Stimulated activated CD4-positive, alpha-beta T cell treated with anti-CD3 and anti-CD28 coated beads, Interleukin-4, amount 100 ng/mL, for 24 hours (primary cell): ENCODE results near the gene RUBCNL.
"Not testable (repeated sequence)": the region's sequence is repeated elsewhere in the genome, so short reads cannot be mapped to it uniquely, and the experiment has no call there.

ENCODE experiments used
- DNase-seq: peaks from one replicate; pipeline ENCODE4 v3.0.0-alpha.2; 2020

The RUBCNL gene

DNA sequence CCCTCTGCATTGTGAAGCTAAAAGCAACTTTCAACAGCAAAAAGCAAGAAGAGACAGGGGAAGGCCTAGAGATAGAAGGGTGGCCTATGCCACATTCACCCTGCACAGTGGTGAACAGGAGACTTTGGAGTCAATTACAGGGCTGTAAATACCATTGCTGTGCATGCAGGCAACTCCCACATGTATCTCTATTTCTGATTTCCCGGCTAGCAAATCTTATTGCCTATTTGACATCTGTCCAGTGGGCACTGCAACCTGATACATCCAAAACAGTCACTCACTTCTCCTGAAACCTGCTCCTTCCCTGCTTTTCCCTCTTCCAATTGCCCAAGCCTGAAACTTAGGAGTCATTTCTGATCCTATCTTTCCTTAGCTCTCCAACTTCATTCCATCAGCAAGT is 13.4 kb downstream of the RUBCNL start:
- DNase-seq: no peak

DNA sequence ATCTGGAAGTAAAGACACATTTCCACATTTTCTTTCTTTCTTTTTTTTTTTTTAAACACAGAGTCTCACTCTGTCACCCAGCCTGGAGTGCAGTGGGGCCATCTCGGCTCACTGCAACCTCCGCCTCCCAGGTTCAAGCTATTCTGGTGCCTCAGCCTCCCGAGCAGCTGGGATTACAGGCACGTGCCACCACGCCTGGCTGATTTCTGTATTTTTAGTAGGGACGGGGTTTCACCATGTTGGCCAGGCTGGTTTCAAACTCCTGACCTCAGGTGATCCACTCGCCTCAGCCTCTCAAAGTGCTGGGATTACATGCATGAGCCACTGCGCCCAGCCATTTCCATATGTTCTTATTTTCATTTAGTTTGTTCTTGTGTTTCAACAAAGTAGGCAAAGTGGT is 14.1 kb downstream of the RUBCNL start:
- DNase-seq: not testable (repeated sequence)

- DNase-seq: no peak
Measured at GRCh38 chr13:46372071-46372470, 15.0 kb downstream of the RUBCNL start.

DNA sequence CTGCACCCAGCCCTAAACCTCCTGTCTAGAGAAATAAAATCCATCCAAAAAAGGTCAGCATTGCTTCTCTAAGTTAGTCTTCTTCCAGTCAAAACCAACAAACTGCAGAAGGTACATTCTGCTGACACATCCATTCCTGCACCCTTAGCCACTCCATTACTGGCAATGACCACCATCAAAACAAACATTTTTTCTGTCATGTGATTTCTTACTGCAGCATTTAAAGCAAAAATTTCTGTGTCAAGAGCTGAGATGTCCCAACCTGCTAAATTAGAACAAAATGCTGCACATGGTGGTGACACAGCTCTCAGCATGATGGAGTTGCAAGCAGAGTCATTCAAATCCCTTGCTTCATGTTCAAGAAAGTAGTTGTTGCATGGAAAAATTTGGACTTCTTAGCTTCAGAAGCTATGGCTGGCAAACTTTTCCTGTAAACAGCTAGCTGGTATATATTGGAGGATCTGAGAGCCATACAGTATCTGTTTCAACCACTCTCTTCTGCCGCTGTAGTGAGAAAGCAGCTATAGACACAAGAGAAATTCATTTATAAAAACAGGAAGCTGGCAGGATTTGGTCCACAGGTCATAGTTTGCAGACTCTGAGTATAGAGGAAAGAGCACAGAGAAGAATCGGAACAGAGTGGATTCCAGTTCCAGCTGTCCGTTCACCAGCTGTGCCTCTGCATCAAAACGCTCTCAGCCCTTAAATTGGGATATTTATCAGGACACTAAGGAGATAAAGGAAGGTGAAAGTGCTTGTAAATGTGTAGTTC is 17.4 kb downstream of the RUBCNL start:
- no peak for DNase-seq

DNA sequence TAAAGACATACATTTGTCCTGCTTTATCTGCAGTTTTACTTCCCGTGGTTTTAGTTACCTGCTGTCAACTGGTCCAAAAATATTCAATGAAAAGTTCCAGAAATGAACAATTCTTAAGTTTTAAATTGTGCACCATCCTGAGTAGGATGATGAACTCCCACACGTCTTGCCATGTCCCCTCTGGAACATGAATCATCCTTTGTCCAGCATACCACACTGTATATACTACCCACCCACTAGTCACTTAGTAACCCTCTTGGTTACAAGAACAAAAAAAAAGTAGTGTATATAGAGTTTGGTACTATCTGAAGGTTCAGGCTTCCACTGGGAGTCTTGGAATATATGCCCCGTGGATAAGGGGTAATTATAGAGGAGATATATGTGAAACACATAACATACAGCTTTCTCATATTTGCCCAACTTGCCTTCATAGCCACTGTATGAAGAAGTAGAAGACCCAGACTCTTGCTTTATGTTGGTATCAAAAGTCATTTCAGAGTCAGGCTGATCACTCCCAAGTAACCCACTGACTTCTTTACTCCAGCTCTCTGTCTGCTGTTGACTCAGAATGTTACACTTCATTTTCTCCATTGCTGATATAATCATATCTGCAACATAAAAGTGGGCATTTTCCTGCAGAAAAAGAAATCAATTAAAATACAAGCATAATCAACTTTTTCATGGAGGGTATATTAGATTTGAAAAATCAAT is 19.3 kb downstream of the RUBCNL start:
- DNase-seq: no peak

DNA sequence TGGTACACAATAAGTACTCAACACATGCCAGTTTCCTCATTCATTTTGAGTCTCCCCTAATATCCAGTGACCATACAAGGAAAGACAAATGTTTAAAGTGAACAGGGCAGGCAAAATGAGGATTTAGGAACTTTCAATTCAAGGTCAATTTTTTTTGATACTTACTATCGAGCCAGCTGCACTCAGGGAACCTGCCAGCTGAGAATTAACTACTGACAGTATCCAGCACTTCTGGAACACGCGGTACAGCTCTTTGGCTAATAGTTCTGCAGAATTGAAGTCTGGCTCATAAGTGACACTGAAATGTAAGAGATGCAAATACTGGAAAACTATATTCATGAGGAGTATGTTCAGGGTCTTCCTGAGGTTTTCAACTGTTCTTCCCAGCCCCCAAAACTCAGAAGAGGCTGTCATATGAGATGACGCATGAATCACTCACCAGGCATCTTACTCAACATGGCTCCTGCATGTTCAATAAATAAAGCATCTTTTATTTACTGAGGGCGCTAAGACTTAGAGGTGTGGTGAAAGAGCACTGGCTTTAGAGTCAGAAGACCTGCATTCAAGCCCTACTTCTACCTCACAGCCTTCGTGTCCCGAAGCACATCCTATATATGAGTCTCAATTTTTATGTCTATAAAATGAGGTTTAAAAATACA is 25.6 kb downstream of the RUBCNL start:
- no peak for DNase-seq

GRCh38 chr13:46360604-46361003 is 26.4 kb downstream of the RUBCNL start:
- no peak for DNase-seq

DNA sequence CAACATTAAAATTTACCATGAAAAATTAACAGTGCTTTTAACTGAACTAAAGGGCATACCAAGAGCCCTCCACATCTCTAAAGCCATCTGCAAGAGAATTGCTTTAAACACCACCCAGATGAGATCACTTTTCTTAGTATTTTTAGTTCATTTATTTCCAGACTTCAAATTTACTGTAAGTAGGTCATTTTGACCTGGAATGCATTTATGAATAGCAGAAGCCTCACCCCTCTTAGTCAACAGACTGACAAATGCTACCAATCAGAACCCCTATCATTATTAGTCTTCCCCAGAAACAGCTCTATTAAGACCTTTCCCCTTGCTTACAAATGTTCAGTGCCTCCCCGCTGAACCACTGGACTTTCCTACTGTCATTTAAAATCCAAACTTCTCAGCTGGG is 27.3 kb downstream of the RUBCNL start:
- DNase-seq: no peak

DNA sequence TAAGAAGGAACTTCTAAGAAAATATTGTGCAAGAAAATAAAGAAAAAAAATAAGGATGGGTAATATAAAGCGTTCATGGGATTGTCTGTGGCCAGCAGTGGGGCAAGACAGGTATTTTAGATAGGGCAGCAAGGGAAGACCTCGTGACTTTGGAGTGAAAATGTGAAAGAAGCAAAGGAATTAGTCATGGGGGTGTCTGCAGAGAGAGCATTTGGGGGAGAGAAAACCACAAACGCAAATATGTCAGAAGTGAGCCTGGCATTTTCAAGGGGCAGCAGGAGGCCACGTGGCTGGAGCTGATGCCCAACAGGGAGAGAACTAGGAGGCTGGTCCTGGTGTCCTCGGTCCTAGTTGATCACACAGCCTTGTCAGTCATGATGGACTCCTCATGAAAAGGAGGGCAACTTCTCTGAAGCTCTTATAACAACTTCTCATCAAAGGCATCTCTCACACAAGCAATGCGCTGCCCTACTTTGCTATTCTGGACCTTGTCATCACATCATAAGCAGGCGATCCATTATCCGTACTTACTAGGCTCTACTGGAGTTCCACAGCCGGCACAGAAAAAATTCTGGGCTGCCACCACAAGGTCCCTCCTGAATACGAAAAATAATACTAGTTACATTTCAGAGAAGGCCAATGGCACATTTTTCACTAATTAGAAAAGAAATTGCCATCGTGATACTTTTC is 31.0 kb downstream of the RUBCNL start:
- DNase-seq: no peak

- no peak for DNase-seq
Measured at GRCh38 chr13:46355088-46355468, 32.0 kb downstream of the RUBCNL start.

DNA sequence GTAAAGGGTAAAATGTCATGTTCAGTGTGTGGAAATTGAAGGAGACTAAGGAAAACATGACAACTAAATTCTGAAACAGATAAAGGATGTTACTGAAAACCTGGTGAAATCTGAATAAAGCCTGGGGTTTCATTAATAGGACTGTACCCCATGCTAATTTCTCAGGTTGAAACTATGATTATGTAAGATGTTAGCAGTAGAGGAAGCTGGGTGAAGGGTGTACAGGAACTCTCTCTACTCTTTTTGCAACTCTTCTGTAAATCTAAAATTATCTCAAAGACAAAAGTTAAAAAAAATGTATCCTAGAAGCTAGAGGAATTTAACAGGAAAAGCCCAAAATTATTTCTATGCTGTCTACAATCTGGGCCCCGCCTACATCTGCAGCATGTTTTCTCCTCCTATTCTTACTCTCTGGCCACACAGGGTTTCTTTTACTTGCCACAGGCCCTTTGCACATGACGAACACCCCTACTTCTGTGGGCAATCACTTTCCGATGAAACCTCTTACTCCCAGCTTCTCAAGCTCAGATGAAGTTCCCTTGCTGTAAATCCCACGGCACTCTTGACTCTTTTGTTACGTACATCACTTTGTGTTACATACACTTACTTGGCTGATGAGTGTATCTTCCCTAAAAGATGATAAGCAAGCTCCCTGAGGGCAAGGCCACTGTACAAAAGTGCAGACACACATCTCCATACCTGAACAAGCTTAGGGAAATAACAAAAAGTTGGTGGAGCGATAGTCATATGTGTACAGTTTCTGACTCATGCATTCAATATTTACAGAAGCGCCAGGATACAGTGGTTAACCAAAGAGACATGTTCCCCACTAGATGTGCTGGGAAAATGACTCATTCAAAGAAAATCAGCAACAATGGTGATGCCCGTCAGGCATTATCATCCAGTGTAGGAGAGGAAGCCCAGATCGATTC is 32.6 kb downstream of the RUBCNL start:
- peak; percentile 30 for DNase-seq

- DNase-seq: no peak
Measured at GRCh38 chr13:46352805-46353204, 34.2 kb downstream of the RUBCNL start.

- DNase-seq: no peak
Measured at GRCh38 chr13:46350003-46350402, 37.0 kb downstream of the RUBCNL start.

DNA sequence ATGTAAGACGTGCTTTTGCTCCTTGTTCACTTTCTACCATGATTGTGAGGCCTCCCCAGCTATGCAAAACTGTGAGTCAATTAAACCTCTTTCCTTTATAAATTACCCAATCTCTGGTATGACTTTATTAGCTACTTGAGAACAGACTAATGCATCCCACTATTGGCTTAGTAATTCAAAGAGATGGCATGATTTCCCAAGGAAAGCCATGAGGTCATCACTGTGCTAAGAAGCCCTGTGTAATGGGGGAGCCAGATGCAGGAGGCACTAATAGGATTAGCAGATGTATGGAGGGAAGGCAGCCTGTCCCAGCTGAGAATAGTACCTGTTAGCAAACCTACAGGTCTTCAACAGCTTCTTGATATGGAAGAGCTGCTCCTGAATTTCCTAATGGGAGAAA is 38.1 kb downstream of the RUBCNL start:
- no peak for DNase-seq

DNA sequence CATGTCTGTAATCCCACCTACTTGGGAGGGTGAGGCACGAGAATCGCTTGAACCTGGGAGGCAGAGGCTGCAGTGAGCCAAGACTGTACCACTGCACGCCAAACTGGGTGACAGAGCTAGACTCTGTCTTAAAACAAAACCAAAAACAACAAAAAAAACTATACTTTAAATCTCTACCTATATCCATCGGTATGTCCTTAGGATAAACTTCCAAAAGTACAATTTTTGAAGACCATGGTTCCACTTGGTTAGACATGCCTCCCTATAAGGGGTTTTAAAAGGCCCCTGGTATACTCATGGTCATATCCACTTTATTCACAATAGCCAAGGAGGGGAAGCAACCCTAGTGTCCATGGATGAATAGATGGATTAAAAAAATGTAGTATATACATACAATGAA is 39.8 kb downstream of the RUBCNL start:
- no peak for DNase-seq

- DNase-seq: no peak
Measured at GRCh38 chr13:46345866-46346265, 41.2 kb downstream of the RUBCNL start.

DNA sequence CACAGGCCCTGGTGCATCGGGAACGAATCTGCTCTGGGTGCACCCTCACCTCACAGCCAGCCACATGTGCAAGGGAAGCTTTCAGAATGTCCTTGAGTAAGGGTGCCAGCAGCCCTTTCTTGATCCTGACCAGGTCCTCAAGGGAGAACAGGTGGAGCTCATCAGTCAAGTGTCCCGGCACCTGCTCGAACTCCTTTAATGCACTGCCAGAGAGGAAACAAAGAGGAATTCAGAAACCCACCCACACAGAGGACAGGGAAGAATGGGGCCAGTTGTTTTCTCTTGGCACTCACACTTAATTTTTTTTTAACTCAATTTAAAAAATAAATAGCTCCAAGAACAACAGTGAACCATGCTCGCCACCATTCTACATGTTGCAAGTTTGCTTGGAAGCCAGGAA is 41.7 kb downstream of the RUBCNL start:
- DNase-seq: no peak

DNA sequence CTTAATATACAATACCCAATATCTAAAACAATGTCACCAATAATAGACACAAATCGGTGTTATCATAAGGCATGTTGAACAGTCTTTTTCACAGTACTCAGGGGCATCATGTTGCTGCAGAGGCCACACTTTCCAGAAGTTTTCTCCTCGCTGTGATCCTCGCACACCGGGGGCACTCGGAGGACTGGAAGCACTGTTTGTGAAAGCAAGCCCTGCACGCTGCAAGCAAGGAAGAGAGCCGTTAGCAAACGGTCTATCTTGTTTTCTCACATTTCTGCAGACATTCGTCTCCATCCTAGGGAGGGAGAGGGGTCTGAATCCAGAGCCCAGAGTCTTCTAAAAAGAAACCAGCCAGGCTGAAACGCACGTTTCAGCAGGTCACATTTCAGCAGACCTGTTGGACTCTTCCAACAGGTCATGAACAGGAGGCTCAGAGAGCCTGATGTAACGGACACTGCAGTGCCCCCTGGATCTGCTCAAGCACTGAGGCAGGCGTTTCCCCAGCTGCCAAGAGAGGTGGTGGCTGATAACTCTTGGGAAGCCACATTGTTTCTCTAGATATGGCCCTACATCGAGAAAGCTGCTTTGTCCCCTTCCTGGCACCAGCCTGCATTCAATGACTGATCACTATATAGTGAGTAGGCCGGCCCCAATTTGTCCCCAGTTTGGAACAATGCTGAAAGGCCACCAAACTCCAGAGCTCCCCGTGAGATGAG is 43.6 kb downstream of the RUBCNL start:
- no peak for DNase-seq

GRCh38 chr13:46342538-46342937 is 44.5 kb downstream of the RUBCNL start:
- DNase-seq: no peak

GRCh38 chr13:46341112-46341711 is 45.8 kb downstream of the RUBCNL start:
- peak; percentile 47 for DNase-seq

- no peak for DNase-seq
Measured at GRCh38 chr13:46340631-46341111, 46.4 kb downstream of the RUBCNL start.
